Fibroblast of skin of left biceps (primary cell): ENCODE data around the gene LILRA6.
"Not testable (repeated sequence)": the region's sequence is repeated elsewhere in the genome, so short reads cannot be mapped to it uniquely, and the experiment has no call there.

Experiments
- DNase-seq, 2 experiments: peaks; one replicate each; pipeline ENCODE4 v3.0.0-alpha.2; 2013; ENCODE audit warnings: low read depth in 2 of 2

The LILRA6 gene

GRCh38 chr19:54262470-54262869, 19.9 kb upstream of the LILRA6 start:
- no peak for DNase-seq

GRCh38 chr19:54262066-54262465, 19.5 kb upstream of the LILRA6 start:
- DNase-seq = no peak

- no peak for DNase-seq
Measured at GRCh38 chr19:54257116-54257480, 14.5 kb upstream of the LILRA6 start, which contains the start of gene LILRB5. Gene LILRB5 (minus strand): TSS chr19:54257273. CDS start chr19:54257193, 80 bp downstream.

- DNase-seq = no peak
Measured at GRCh38 chr19:54256250-54257115, 13.9 kb upstream of the LILRA6 start.

- DNase-seq = no peak
Measured at GRCh38 chr19:54255105-54255775, 12.7 kb upstream of the LILRA6 start.

- DNase-seq = no peak
Measured at GRCh38 chr19:54254195-54254906, 11.8 kb upstream of the LILRA6 start.

- DNase-seq = no peak
Measured at GRCh38 chr19:54253331-54254194, 11.0 kb upstream of the LILRA6 start.

GRCh38 chr19:54252845-54253244, 10.3 kb upstream of the LILRA6 start:
- DNase-seq = no peak

- DNase-seq = no peak
Measured at GRCh38 chr19:54252243-54252642, 9.7 kb upstream of the LILRA6 start.

GRCh38 chr19:54248016-54248601, 5.5 kb upstream of the LILRA6 start:
- no peak for DNase-seq

GRCh38 chr19:54247106-54247930, 4.7 kb upstream of the LILRA6 start:
- DNase-seq = no peak

- DNase-seq = no peak
Measured at GRCh38 chr19:54245936-54246335, 3.3 kb upstream of the LILRA6 start.

GRCh38 chr19:54243809-54244208, 1.2 kb upstream of the LILRA6 start:
- DNase-seq = not testable (repeated sequence)

GRCh38 chr19:54242234-54242633, 356 bp downstream of the LILRA6 start:
- DNase-seq = not testable (repeated sequence)

GRCh38 chr19:54240372-54241336, 1.9 kb downstream of the LILRA6 start:
- not testable (repeated sequence) for DNase-seq

- not testable (repeated sequence) for DNase-seq
Measured at GRCh38 chr19:54239491-54240371, 2.9 kb downstream of the LILRA6 start.

- no peak for DNase-seq
Measured at GRCh38 chr19:54233941-54234340, 8.6 kb downstream of the LILRA6 start.
